Ovary (tissue), 3 donors: ENCODE data around the gene IGF2BP2.

Experiments
- POLR2A ChIP-seq: fragments of 450-650 bp; IDR thresholded peaks from one replicate; pipeline ENCODE4 v1.6.1; 2017; ENCODE audit warnings: antibody characterized with exemption, mild to moderate bottlenecking, moderate library complexity
- TF ChIP-seq, protein P1 (sequence below), 3 donors: fragments of 450-650 bp in 2 of 3; fragments of 200-600 bp in 1 of 3; IDR thresholded peaks; one replicate each; pipeline versions ENCODE4 v1.5.1 to v1.8.0; 2016 to 2022; ENCODE audit warnings: antibody characterized with exemption in 3 of 3, mild to moderate bottlenecking in 1 of 3
- donor health status: DM: no; HTN: no; CAD: no.

DNA sequence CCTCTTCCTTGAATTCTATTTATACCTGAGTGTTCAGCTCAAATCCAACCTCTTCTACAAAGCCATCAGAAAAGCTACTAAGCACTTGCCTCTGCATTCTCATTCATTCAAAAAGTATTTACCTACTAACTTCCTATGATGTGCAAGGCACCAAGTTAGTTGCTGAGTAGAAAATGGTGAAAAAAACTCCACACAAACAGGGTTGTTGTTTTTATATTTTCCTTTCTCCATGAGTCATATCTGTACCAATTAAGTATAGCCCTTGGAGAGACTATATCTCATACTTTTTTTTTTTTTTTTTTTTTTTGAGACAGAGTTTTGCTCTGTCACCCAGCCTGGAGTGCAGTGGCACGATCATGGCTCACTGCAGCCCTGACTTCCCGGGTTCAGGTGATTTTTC is 67.7 kb downstream of the IGF2BP2 start:
- TF ChIP-seq, protein P1, sequence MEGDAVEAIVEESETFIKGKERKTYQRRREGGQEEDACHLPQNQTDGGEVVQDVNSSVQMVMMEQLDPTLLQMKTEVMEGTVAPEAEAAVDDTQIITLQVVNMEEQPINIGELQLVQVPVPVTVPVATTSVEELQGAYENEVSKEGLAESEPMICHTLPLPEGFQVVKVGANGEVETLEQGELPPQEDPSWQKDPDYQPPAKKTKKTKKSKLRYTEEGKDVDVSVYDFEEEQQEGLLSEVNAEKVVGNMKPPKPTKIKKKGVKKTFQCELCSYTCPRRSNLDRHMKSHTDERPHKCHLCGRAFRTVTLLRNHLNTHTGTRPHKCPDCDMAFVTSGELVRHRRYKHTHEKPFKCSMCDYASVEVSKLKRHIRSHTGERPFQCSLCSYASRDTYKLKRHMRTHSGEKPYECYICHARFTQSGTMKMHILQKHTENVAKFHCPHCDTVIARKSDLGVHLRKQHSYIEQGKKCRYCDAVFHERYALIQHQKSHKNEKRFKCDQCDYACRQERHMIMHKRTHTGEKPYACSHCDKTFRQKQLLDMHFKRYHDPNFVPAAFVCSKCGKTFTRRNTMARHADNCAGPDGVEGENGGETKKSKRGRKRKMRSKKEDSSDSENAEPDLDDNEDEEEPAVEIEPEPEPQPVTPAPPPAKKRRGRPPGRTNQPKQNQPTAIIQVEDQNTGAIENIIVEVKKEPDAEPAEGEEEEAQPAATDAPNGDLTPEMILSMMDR (IDR thresholded peaks at IDR 0.05): no peak
- no peak for TF ChIP-seq POLR2A
